ENCODE measurements around the gene RBM24.

Gene RBM24

GRCh38 chr6:17281100-17281496 is at the start of gene RBM24:
Gene RBM24 (plus strand): TSS chr6:17281361. CDS start chr6:17281582, 221 bp downstream.
- DNase-seq (ENCODE audit: low read depth in 2 of 2), result peak in 1 of 2 donors; percentile 7

GRCh38 chr6:17233531-17233930 is 47.6 kb upstream of the RBM24 start:
- no peak for DNase-seq (ENCODE audit: low read depth in 2 of 2)

GRCh38 chr6:17237246-17237645 is 43.9 kb upstream of the RBM24 start:
- no peak for DNase-seq (ENCODE audit: low read depth in 2 of 2)

GRCh38 chr6:17239260-17239659 is 41.9 kb upstream of the RBM24 start:
- DNase-seq (ENCODE audit: low read depth in 2 of 2), result no peak

- DNase-seq (ENCODE audit: low read depth in 2 of 2), result no peak
Observed at GRCh38 chr6:17240803-17241500, 40.2 kb upstream of the RBM24 start.

- DNase-seq (ENCODE audit: low read depth in 2 of 2), result no peak
Observed at GRCh38 chr6:17242087-17242486, 39.1 kb upstream of the RBM24 start.

- no peak for DNase-seq (ENCODE audit: low read depth in 2 of 2)
Observed at GRCh38 chr6:17250237-17250636, 30.9 kb upstream of the RBM24 start.

GRCh38 chr6:17251953-17252352 is 29.2 kb upstream of the RBM24 start:
- DNase-seq (ENCODE audit: low read depth in 2 of 2), result no peak

GRCh38 chr6:17258749-17259148 is 22.4 kb upstream of the RBM24 start:
- DNase-seq (ENCODE audit: low read depth in 2 of 2), result no peak

GRCh38 chr6:17265570-17265969 is 15.6 kb upstream of the RBM24 start:
- no peak for DNase-seq (ENCODE audit: low read depth in 2 of 2)

- no peak for DNase-seq (ENCODE audit: low read depth in 2 of 2)
Observed at GRCh38 chr6:17267566-17267965, 13.6 kb upstream of the RBM24 start.

GRCh38 chr6:17268114-17268513 is 13.0 kb upstream of the RBM24 start:
- DNase-seq (ENCODE audit: low read depth in 2 of 2), result no peak

GRCh38 chr6:17269840-17270239 is 11.3 kb upstream of the RBM24 start:
- no peak for DNase-seq (ENCODE audit: low read depth in 2 of 2)

GRCh38 chr6:17271628-17272027 is 9.5 kb upstream of the RBM24 start:
- DNase-seq (ENCODE audit: low read depth in 2 of 2), result no peak

- no peak for DNase-seq (ENCODE audit: low read depth in 2 of 2)
Observed at GRCh38 chr6:17276766-17277165, 4.4 kb upstream of the RBM24 start.

- no peak for DNase-seq (ENCODE audit: low read depth in 2 of 2)
Observed at GRCh38 chr6:17277256-17277655, 3.9 kb upstream of the RBM24 start.

- no peak for DNase-seq (ENCODE audit: low read depth in 2 of 2)
Observed at GRCh38 chr6:17278289-17279063, 2.7 kb upstream of the RBM24 start.

GRCh38 chr6:17280138-17280537 is 1.0 kb upstream of the RBM24 start:
- DNase-seq (ENCODE audit: low read depth in 2 of 2), result no peak

GRCh38 chr6:17280552-17281090 is 540 bp upstream of the RBM24 start:
- DNase-seq (ENCODE audit: low read depth in 2 of 2), result no peak

GRCh38 chr6:17281497-17282481 is 628 bp downstream of the RBM24 start:
- no peak for DNase-seq (ENCODE audit: low read depth in 2 of 2)

GRCh38 chr6:17283074-17283473 is 1.9 kb downstream of the RBM24 start:
- DNase-seq (ENCODE audit: low read depth in 2 of 2), result no peak

GRCh38 chr6:17289630-17290061 is 8.5 kb downstream of the RBM24 start:
- no peak for DNase-seq (ENCODE audit: low read depth in 2 of 2)
